ENCODE data around the gene TRPM7. TPM values are rescaled to one million over a fixed set of nuclear protein-coding genes. Genes with fewer than 3 reads are reported as not detected.

The TRPM7 gene
- total RNA-seq, 5 donors from 2014 or later (not counting 1 experiment from before 2014, with no cell fraction given) = 38.9 to 49.1 (median 43.9) TPM

DNA sequence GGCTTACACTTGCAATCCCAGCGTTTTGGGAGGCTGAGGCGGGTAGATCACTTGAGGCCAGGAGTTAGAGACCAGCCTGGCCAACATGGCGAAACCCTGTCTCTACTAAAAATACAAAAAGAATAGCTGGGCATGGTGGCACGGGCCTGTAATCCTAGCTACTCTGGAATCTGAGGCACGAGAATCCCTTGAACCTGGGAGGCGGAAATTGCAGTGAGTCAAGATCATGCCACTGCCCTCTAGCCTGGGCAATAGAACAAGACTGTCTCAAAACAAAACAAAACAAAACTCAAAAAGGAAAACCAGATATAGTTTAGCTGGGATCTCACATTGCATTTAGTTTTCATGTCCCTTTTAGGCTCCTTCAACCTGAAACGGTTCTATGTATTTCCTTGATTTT lies 137.3 kb downstream of the TRPM7 start:
- H3K4me3 ChIP-seq (ENCODE audit: control insufficient read depth in 1 of 2, extremely low read depth in 1 of 2, low read length in 1 of 2) = no peak overlapping the region
- no peak overlapping the region for H3K4me3 Mint-ChIP-seq
- H3K36me3 Mint-ChIP-seq = no peaks in the 10 kb centered on the region
- H3K27me3 Mint-ChIP-seq = peaks cover 3 to 9% of the 10 kb centered on the region in 2 donors
- 84% methylated on average over 6 of the region's 7 CpGs for WGBS (ENCODE audit: insufficient coverage)
- H3K27me3 ChIP-seq (replicated peaks in 1 of 2; ENCODE audit: control insufficient read depth in 2 of 2, extremely low read depth in 1 of 2, insufficient read depth in 2 of 2, low read length in 1 of 2) = no peaks in the 10 kb centered on the region
- no peaks in the 10 kb centered on the region for H3K9me3 ChIP-seq
- no peak for ATAC-seq (replicated peaks in 1 of 4)
- no peak overlapping the region for H3K27ac Mint-ChIP-seq
- H3K4me1 Mint-ChIP-seq = peaks cover 0 to 1% (median 0%) of the 10 kb centered on the region in 3 donors
- no peaks in the 10 kb centered on the region for H3K4me1 ChIP-seq (ENCODE audit: control insufficient read depth in 1 of 2, extremely low read depth in 1 of 2, insufficient read depth in 2 of 2, low read length in 2 of 2)
- no peaks in the 10 kb centered on the region for H3K36me3 ChIP-seq (ENCODE audit: control insufficient read depth in 2 of 2, extremely low read depth in 1 of 2, insufficient read depth in 1 of 2, low read length in 1 of 2)
- no peaks in the 10 kb centered on the region for H3K9me3 Mint-ChIP-seq
- H3K27ac ChIP-seq (ENCODE audit: low read length) = no peak overlapping the region
- POLR2A ChIA-PET = no interaction called here
- CTCF ChIA-PET = no interaction called here
- no peak for DNase-seq

DNA sequence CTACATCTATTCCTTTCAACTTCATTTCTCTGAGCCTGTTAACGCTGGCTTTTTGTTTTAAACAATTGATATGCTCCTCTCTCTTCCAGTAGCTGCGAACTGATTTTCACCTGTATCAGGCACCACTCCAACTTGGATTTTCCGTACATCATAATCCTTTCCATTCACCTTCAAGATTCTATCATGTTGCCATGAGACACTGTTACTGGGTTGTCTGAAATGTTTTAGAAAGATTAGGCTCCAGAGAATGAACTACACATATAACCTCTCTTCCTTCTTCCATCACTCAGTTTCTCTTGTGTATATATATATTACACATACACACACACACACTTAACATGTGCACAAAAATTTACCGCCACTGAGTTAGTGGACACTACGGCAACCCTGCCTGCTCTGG lies 140.0 kb downstream of the TRPM7 start, which contains the start of gene USP50:
Gene USP50 (minus strand): TSS at position 101 of the 400 bp plus-strand sequence. CDS start 141 bp downstream, outside the sequence.
- H3K27ac ChIP-seq (ENCODE audit: low read length) = no peak within 1 kb of the TSS
- no peak for DNase-seq
- Mint-ChIP-seq H3K36me3 (no peaks in the 10 kb centered on the region), H3K4me3 (no peak within 1 kb of the TSS), H3K27ac (no peak within 1 kb of the TSS), H3K9me3 (no peaks in the 10 kb centered on the region), H3K27me3 (peaks cover 11 to 14% of the 10 kb centered on the region in 2 donors), H3K4me1 (no peaks in the 10 kb centered on the region)
- no peak for ATAC-seq (replicated peaks in 1 of 4)
- H3K4me3 ChIP-seq (ENCODE audit: control insufficient read depth in 1 of 2, extremely low read depth in 1 of 2, low read length in 1 of 2) = no peak within 1 kb of the TSS
- ChIA-PET POLR2A (no interaction called here), CTCF (no interaction called here)
- peaks cover 0 to 6% of the 10 kb centered on the region in 2 experiments for H3K27me3 ChIP-seq (replicated peaks in 1 of 2; ENCODE audit: control insufficient read depth in 2 of 2, extremely low read depth in 1 of 2, insufficient read depth in 2 of 2, low read length in 1 of 2)
- H3K4me1 ChIP-seq (ENCODE audit: control insufficient read depth in 1 of 2, extremely low read depth in 1 of 2, insufficient read depth in 2 of 2, low read length in 2 of 2) = no peaks in the 10 kb centered on the region
- WGBS (ENCODE audit: insufficient coverage) = 100% methylated on average over 3 of the region's 5 CpGs
- H3K9me3 ChIP-seq = no peaks in the 10 kb centered on the region
- H3K36me3 ChIP-seq (ENCODE audit: control insufficient read depth in 2 of 2, extremely low read depth in 1 of 2, insufficient read depth in 1 of 2, low read length in 1 of 2) = no peaks in the 10 kb centered on the region

DNA sequence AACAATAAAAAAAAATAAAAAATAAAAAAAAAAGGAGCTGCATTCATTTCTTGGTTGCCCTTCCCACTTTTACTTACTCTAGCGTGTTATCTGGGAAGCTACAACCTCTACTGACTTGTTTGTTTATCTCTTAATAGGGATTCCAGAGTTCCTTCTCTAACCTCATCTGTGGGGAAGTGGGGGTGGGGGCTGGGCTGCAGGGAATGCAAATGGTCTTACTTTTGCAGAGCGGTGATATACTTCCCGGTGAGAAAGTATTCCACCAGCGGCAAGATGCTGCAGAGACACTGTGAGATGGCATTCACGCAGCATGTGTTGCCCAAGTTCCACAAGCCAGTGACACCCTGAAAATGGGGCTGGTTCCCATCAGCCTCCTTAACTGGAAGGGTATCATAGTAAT lies 142.2 kb downstream of the TRPM7 start:
- H3K27me3 ChIP-seq (replicated peaks in 1 of 2; ENCODE audit: control insufficient read depth in 2 of 2, extremely low read depth in 1 of 2, insufficient read depth in 2 of 2, low read length in 1 of 2) = peaks cover 0 to 6% of the 10 kb centered on the region in 2 experiments
- no peaks in the 10 kb centered on the region for H3K4me1 ChIP-seq (ENCODE audit: control insufficient read depth in 1 of 2, extremely low read depth in 1 of 2, insufficient read depth in 2 of 2, low read length in 2 of 2)
- ATAC-seq (replicated peaks in 1 of 4) = no peak
- Mint-ChIP-seq H3K4me1 (no peaks in the 10 kb centered on the region), H3K27me3 (peaks cover 11 to 14% of the 10 kb centered on the region in 2 donors), H3K9me3 (no peaks in the 10 kb centered on the region), H3K27ac (no peak overlapping the region), H3K4me3 (no peak overlapping the region), H3K36me3 (no peaks in the 10 kb centered on the region)
- DNase-seq = no peak
- ChIA-PET POLR2A (interaction anchor here (0.5 to 0.6 kb wide), 3 partner anchors 13 to 402 kb away, joined by 3 to 6 read pairs (median 4); no protein-coding TSS in a partner anchor), CTCF (no interaction called here)
- no peak overlapping the region for H3K4me3 ChIP-seq (ENCODE audit: control insufficient read depth in 1 of 2, extremely low read depth in 1 of 2, low read length in 1 of 2)
- no peaks in the 10 kb centered on the region for H3K9me3 ChIP-seq
- WGBS (ENCODE audit: insufficient coverage) = 83% methylated on average over 4 of the region's 5 CpGs
- H3K36me3 ChIP-seq (ENCODE audit: control insufficient read depth in 2 of 2, extremely low read depth in 1 of 2, insufficient read depth in 1 of 2, low read length in 1 of 2) = no peaks in the 10 kb centered on the region
- H3K27ac ChIP-seq (ENCODE audit: low read length) = no peak overlapping the region

DNA sequence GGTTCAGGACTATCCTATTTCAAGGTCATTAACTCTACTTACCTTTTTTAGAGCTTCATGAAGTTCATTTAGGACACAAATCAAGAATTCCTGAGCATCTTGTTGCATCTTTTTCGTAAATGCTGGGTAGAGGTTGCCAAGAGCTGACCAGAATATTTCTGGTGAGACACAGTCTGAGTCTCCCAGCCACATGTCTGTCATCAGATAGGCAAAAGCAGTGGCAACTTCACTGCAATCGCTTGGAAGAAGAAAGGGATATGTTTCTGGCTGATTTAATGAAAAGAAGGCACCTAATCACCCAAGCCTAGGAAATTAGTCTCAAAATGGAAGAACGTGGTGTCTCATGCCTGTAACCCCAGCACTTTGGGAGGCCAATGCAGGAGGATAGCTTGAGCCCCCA lies 143.0 kb downstream of the TRPM7 start:
- ATAC-seq (replicated peaks in 1 of 4) = no peak
- 58% methylated on average over 2 of the region's 3 CpGs for WGBS (ENCODE audit: insufficient coverage)
- H3K27me3 Mint-ChIP-seq = peaks cover 11 to 14% of the 10 kb centered on the region in 2 donors

DNA sequence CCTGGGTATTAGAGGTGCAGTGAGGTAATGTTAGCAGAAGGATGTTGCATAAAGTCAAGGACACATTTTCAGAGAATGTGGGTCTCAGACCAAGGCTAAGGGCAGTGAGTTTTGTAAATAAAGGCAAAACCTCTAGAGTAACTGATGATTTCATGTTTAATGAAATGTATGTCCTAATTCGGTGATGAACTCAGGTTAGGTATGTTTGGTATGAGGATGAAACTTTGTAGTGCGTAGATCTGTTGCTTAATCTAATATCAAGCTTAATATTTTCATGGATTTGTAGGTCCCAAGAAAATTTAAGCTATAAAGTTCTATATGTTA lies 143.7 kb downstream of the TRPM7 start:
- DNase-seq (no peak), ATAC-seq (replicated peaks in 1 of 4) (no peak)
- H3K27me3 Mint-ChIP-seq = peaks cover 11 to 14% of the 10 kb centered on the region in 2 donors
- H3K4me3 Mint-ChIP-seq = no peak overlapping the region
- no CpG with 5 or more reads among the region's 2 CpGs for WGBS (ENCODE audit: insufficient coverage)
- no peaks in the 10 kb centered on the region for H3K9me3 Mint-ChIP-seq
- Histone ChIP-seq H3K27ac (ENCODE audit: low read length) (no peak overlapping the region), H3K36me3 (ENCODE audit: control insufficient read depth in 2 of 2, extremely low read depth in 1 of 2, insufficient read depth in 1 of 2, low read length in 1 of 2) (no peaks in the 10 kb centered on the region), H3K9me3 (no peaks in the 10 kb centered on the region), H3K27me3 (replicated peaks in 1 of 2; ENCODE audit: control insufficient read depth in 2 of 2, extremely low read depth in 1 of 2, insufficient read depth in 2 of 2, low read length in 1 of 2) (peaks cover 0 to 6% of the 10 kb centered on the region in 2 experiments), H3K4me3 (ENCODE audit: control insufficient read depth in 1 of 2, extremely low read depth in 1 of 2, low read length in 1 of 2) (no peak overlapping the region), H3K4me1 (ENCODE audit: control insufficient read depth in 1 of 2, extremely low read depth in 1 of 2, insufficient read depth in 2 of 2, low read length in 2 of 2) (no peaks in the 10 kb centered on the region)
- ChIA-PET CTCF (interaction anchor here (0.6 to 1.0 kb wide), 3 partner anchors 12 to 118 kb away, joined by 3 read pairs; no protein-coding TSS in a partner anchor), POLR2A (no interaction called here)
- H3K4me1 Mint-ChIP-seq = no peaks in the 10 kb centered on the region
- H3K27ac Mint-ChIP-seq = no peak overlapping the region
- no peaks in the 10 kb centered on the region for H3K36me3 Mint-ChIP-seq

More for the DNA sequence above, 143.0 kb downstream of the TRPM7 start:
- POLR2A ChIA-PET = no interaction called here
- H3K27me3 ChIP-seq (replicated peaks in 1 of 2; ENCODE audit: control insufficient read depth in 2 of 2, extremely low read depth in 1 of 2, insufficient read depth in 2 of 2, low read length in 1 of 2) = peaks cover 0 to 6% of the 10 kb centered on the region in 2 experiments
- DNase-seq = no peak
- Mint-ChIP-seq H3K4me1 (no peaks in the 10 kb centered on the region), H3K36me3 (no peaks in the 10 kb centered on the region), H3K4me3 (no peak overlapping the region), H3K27ac (no peak overlapping the region), H3K9me3 (no peaks in the 10 kb centered on the region)
- H3K27ac ChIP-seq (ENCODE audit: low read length) = no peak overlapping the region
- no peak overlapping the region for H3K4me3 ChIP-seq (ENCODE audit: control insufficient read depth in 1 of 2, extremely low read depth in 1 of 2, low read length in 1 of 2)
- no peaks in the 10 kb centered on the region for H3K36me3 ChIP-seq (ENCODE audit: control insufficient read depth in 2 of 2, extremely low read depth in 1 of 2, insufficient read depth in 1 of 2, low read length in 1 of 2)
- CTCF ChIA-PET = interaction anchor here (0.9 to 1.0 kb wide), 2 partner anchors 12 to 13 kb away, joined by 3 read pairs; no protein-coding TSS in a partner anchor
- H3K9me3 ChIP-seq = no peaks in the 10 kb centered on the region
- H3K4me1 ChIP-seq (ENCODE audit: control insufficient read depth in 1 of 2, extremely low read depth in 1 of 2, insufficient read depth in 2 of 2, low read length in 2 of 2) = no peaks in the 10 kb centered on the region

DNA sequence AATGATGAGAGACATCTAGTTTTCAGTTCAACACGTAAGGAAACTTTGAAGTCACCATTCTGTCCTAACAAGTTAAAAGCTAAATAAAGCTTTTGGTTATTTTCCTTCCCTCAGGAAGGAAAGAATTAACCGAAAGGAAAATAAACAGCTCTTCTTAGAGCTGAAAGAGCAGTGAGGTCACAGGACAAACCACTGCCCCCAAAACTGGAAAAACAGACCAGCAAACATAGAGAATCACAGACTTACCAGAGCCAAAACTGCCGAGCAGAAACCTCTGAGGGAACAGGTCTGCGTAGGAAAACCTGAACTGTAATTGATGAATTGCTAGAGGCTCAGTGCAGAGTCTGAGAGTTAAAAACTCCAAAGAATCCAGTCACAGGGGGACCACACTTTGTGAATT lies 154.8 kb downstream of the TRPM7 start:
- Mint-ChIP-seq H3K27me3 (no peaks in the 10 kb centered on the region), H3K27ac (no peak overlapping the region), H3K4me3 (no peak overlapping the region), H3K4me1 (no peaks in the 10 kb centered on the region), H3K36me3 (peaks cover 3% of the 10 kb centered on the region), H3K9me3 (peaks cover 0 to 4% (median 0%) of the 10 kb centered on the region in 3 donors)
- 75% methylated on average over 2 of the region's 4 CpGs for WGBS (ENCODE audit: insufficient coverage)
- ATAC-seq (replicated peaks in 1 of 4) (no peak), DNase-seq (no peak)
- ChIA-PET POLR2A (interaction anchor here in 1 of 2 donors (0.5 kb wide), 1 partner anchor 12 kb away, joined by 6 read pairs; no protein-coding TSS in a partner anchor), CTCF (interaction anchor here (0.6 to 0.9 kb wide), 2 partner anchors 12 to 91 kb away, joined by 3 read pairs; no protein-coding TSS in a partner anchor)
- Histone ChIP-seq H3K4me1 (ENCODE audit: control insufficient read depth in 1 of 2, extremely low read depth in 1 of 2, insufficient read depth in 2 of 2, low read length in 2 of 2) (no peaks in the 10 kb centered on the region), H3K27ac (ENCODE audit: low read length) (no peak overlapping the region), H3K9me3 (no peaks in the 10 kb centered on the region), H3K4me3 (ENCODE audit: control insufficient read depth in 1 of 2, extremely low read depth in 1 of 2, low read length in 1 of 2) (no peak overlapping the region), H3K36me3 (ENCODE audit: control insufficient read depth in 2 of 2, extremely low read depth in 1 of 2, insufficient read depth in 1 of 2, low read length in 1 of 2) (no peaks in the 10 kb centered on the region), H3K27me3 (replicated peaks in 1 of 2; ENCODE audit: control insufficient read depth in 2 of 2, extremely low read depth in 1 of 2, insufficient read depth in 2 of 2, low read length in 1 of 2) (no peaks in the 10 kb centered on the region)
